ENCODE measurements around the gene RGMB.

RGMB gene

GRCh38 chr5:98836175-98836574 lies 62.7 kb downstream of the RGMB start:
- no peak for DNase-seq

GRCh38 chr5:98839469-98840383 lies 66.3 kb downstream of the RGMB start:
- DNase-seq = no peak

GRCh38 chr5:98840946-98841345 lies 67.5 kb downstream of the RGMB start:
- no peak for DNase-seq

GRCh38 chr5:98843481-98843880 lies 70.0 kb downstream of the RGMB start:
- DNase-seq = no peak

- no peak for DNase-seq
Observed at GRCh38 chr5:98844865-98845264, 71.4 kb downstream of the RGMB start.

GRCh38 chr5:98845878-98846277 lies 72.4 kb downstream of the RGMB start:
- no peak for DNase-seq
